SK-N-SH (cell line): ENCODE results near the gene CD34. TPM values are rescaled to one million over a fixed set of nuclear protein-coding genes. Genes with fewer than 3 reads are reported as not detected.

Experiments used
- CTCF ChIA-PET: fragments of 300-600, 350-600 bp; formaldehyde crosslinking; extraction: SDS; loops from one replicate; lab custom pipeline; 2021; lab: Yijun Ruan, JAX
- POLR2A ChIA-PET: fragments of 350-600 bp; sonication (Branson Sonifier 250); formaldehyde crosslinking; extraction: SDS; loops from one replicate; lab custom pipeline; 2020; ENCODE audit warnings: antibody characterized with exemption, inconsistent platforms; lab: Yijun Ruan, JAX
- DNase-seq: peaks from one replicate; pipeline ENCODE4 v3.0.0; 2012
- H2AFZ ChIP-seq: fragments of 200-600 bp; sonication (generic); 2 replicates; pipeline ENCODE4 v1.8.1; 2016; ENCODE audit warnings: antibody characterized with exemption, mild to moderate bottlenecking, low read depth
- H3F3A ChIP-seq: fragments of 200-600 bp; sonication (generic); replicated peaks from 2 replicates; pipeline ENCODE3; 2016; ENCODE audit warnings: antibody characterized with exemption, mild to moderate bottlenecking; ENCODE audit not compliant: insufficient read depth
- H3K27ac ChIP-seq, 2 experiments: fragments of 200-500 bp in 1 of 2; fragments of 200-600 bp in 1 of 2; sonication (Bioruptor generic) in 1 of 2; sonication (generic), shearing (Covaris generic) in 1 of 2; 2 replicates each; pipeline versions ENCODE4 v1.5.1 to v1.6.1; 2014 to 2016; ENCODE audit warnings: low read depth in 2 of 2, inconsistent platforms in 1 of 2, low read length in 1 of 2, mild to moderate bottlenecking in 1 of 2, mixed read lengths in 1 of 2
- H3K27me3 ChIP-seq: fragments of 200-600 bp; sonication (generic), shearing (Covaris generic); 2 replicates; pipeline ENCODE4 v1.6.1; 2016; ENCODE audit warnings: mixed run types; ENCODE audit not compliant: insufficient read depth
- H3K36me3 ChIP-seq, 2 experiments: fragments of 200-500 bp in 1 of 2; fragments of 200-600 bp in 1 of 2; sonication (Bioruptor generic) in 1 of 2; sonication (generic) in 1 of 2; replicated peaks in 1 of 2; 2 replicates each; pipeline versions ENCODE3 to v1.5.1; 2014 to 2016; ENCODE audit warnings: low read length in 1 of 2, mild to moderate bottlenecking in 1 of 2; ENCODE audit not compliant: insufficient read depth in 2 of 2, control insufficient read depth in 1 of 2
- H3K4me1 ChIP-seq, 2 experiments: fragments of 200-500 bp in 1 of 2; fragments of 200-600 bp in 1 of 2; sonication (Bioruptor generic) in 1 of 2; sonication (generic), shearing (Covaris generic) in 1 of 2; 2 replicates each; pipeline versions ENCODE4 v1.5.1 to v1.6.1; 2014 to 2016; ENCODE audit warnings: low read depth in 1 of 2, low read length in 1 of 2, mixed run types in 1 of 2; ENCODE audit not compliant: insufficient read depth in 2 of 2, control insufficient read depth in 1 of 2
- H3K4me2 ChIP-seq: fragments of 200-600 bp; sonication (generic), shearing (Covaris generic); 2 replicates; pipeline ENCODE4 v1.6.1; 2017; ENCODE audit warnings: mixed run types
- H3K4me3 ChIP-seq, 2 experiments: fragments of 200-500 bp in 1 of 2; fragments of 200-600 bp in 1 of 2; sonication (Bioruptor generic) in 1 of 2; sonication (generic), shearing (Covaris generic) in 1 of 2; 2 replicates each; pipeline versions ENCODE4 v1.5.1 to v1.8.1; 2014 to 2016; ENCODE audit warnings: low read depth in 2 of 2, inconsistent platforms in 1 of 2, low read length in 1 of 2, mild to moderate bottlenecking in 1 of 2, mixed read lengths in 1 of 2, moderate library complexity in 1 of 2
- H3K79me2 ChIP-seq: fragments of 200-600 bp; sonication (generic); 2 replicates; pipeline ENCODE4 v1.8.1; 2017; ENCODE audit warnings: mild to moderate bottlenecking; ENCODE audit not compliant: insufficient read depth
- H3K9ac ChIP-seq: fragments of 200-600 bp; sonication (generic); 2 replicates; pipeline ENCODE4 v1.6.1; 2017; ENCODE audit warnings: mixed run types
- H3K9me2 ChIP-seq: fragments of 200-600 bp; sonication (generic); 2 replicates; pipeline ENCODE4 v1.6.1; 2017; ENCODE audit warnings: mixed run types
- H3K9me3 ChIP-seq: fragments of 200-600 bp; sonication (generic); 2 replicates; pipeline ENCODE4 v1.6.1; 2017; ENCODE audit warnings: mixed run types, mild to moderate bottlenecking, moderate library complexity
- H4K20me1 ChIP-seq: fragments of 200-600 bp; sonication (generic); 2 replicates; pipeline ENCODE4 v1.6.1; 2017; ENCODE audit warnings: mild to moderate bottlenecking, mixed run types; ENCODE audit not compliant: insufficient read depth
- EZH2phosphoT487 ChIP-seq: fragments of 200-600 bp; sonication (generic); IDR thresholded peaks from 2 replicates; pipeline ENCODE4 v1.6.1; 2017; ENCODE audit warnings: low read depth, mixed run types, mild to moderate bottlenecking, antibody characterized with exemption, moderate library complexity, borderline replicate concordance
- FOSL2 ChIP-seq: IDR thresholded peaks from 2 replicates; pipeline ENCODE4 v1.4.0; 2012; ENCODE audit warnings: low read depth, mild to moderate bottlenecking, moderate library complexity, borderline replicate concordance
- FOXJ3 ChIP-seq: sonication (generic); formaldehyde crosslinking; IDR thresholded peaks from 2 replicates; pipeline ENCODE4 v1.5.1; 2020; ENCODE audit warnings: mild to moderate bottlenecking, missing genetic modification reagents
- FOXM1 ChIP-seq: IDR thresholded peaks from 2 replicates; pipeline ENCODE4 v1.4.0; 2012; ENCODE audit warnings: low read depth, mild to moderate bottlenecking
- GATA2 ChIP-seq: sonication (generic); formaldehyde crosslinking; IDR thresholded peaks from 2 replicates; pipeline ENCODE4 v1.5.0; 2020; ENCODE audit warnings: mild to moderate bottlenecking, missing genetic modification reagents
- JUND ChIP-seq: IDR thresholded peaks from 2 replicates; pipeline ENCODE4 v1.4.0; 2012
- MXI1 ChIP-seq: IDR thresholded peaks from 2 replicates; pipeline ENCODE4 v1.6.1; 2012; ENCODE audit warnings: mild to moderate bottlenecking, low read depth, low read length, improper control_type of control experiment
- NFIC ChIP-seq: IDR thresholded peaks from 2 replicates; pipeline ENCODE4 v1.4.0; 2012; ENCODE audit warnings: borderline replicate concordance
- NRF1 ChIP-seq: IDR thresholded peaks from 2 replicates; pipeline ENCODE4 v1.6.1; 2012; ENCODE audit warnings: low read depth, mild to moderate bottlenecking, low read length
- RAD21 ChIP-seq: IDR thresholded peaks from 2 replicates; pipeline ENCODE4 v1.6.1; 2012; ENCODE audit warnings: mild to moderate bottlenecking, low read length
- RCOR1 ChIP-seq: fragments of 150-350 bp; IDR thresholded peaks from 2 replicates; pipeline ENCODE4 v1.6.1; 2017; ENCODE audit warnings: antibody characterized with exemption, low read length
- RFX5 ChIP-seq: IDR thresholded peaks from 2 replicates; pipeline ENCODE4 v1.6.1; 2012; ENCODE audit warnings: mild to moderate bottlenecking, improper control_type of control experiment, low read length
- SMC3 ChIP-seq: IDR thresholded peaks from 2 replicates; pipeline ENCODE4 v1.6.1; 2012; ENCODE audit warnings: low read depth, low read length, improper control_type of control experiment
- TAF1 ChIP-seq: IDR thresholded peaks from 2 replicates; pipeline ENCODE4 v1.6.1; 2012; ENCODE audit warnings: low read depth, mild to moderate bottlenecking, low read length, moderate library complexity, borderline replicate concordance
- TCF12 ChIP-seq: IDR thresholded peaks from 2 replicates; pipeline ENCODE4 v1.4.0; 2012
- TEAD4 ChIP-seq: IDR thresholded peaks from 2 replicates; pipeline ENCODE4 v1.4.0; 2012; ENCODE audit warnings: mild to moderate bottlenecking, borderline replicate concordance; ENCODE audit not compliant: insufficient read depth
- WGBS: methylation state at CpG from one replicate; pipeline ENCODE4 v1.1.6; 2017; ENCODE audit warnings: low lambda C conversion rate; 5-methylcytosine and 5-hydroxymethylcytosine counted together
- polyA plus RNA-seq, 3 experiments: library from polyadenylated mRNA; depleted of rRNA; stranded (reverse); fragments of >200 nt; gene quantifications; 2 replicates each; pipeline ENCODE4 v1.2.3, GENCODE V29; 2012
- TF ChIP-seq, protein P1 (sequence below): IDR thresholded peaks from 2 replicates; pipeline ENCODE4 v1.4.0; 2012; ENCODE audit warnings: low read depth, borderline replicate concordance
- TF ChIP-seq, protein P2 (sequence below): IDR thresholded peaks from 2 replicates; pipeline ENCODE4 v1.4.0; 2012; ENCODE audit warnings: low read depth, borderline replicate concordance
- TF ChIP-seq, protein P3 (sequence below): IDR thresholded peaks from 2 replicates; pipeline ENCODE4 v1.4.0; 2012; ENCODE audit warnings: low read depth
- TF ChIP-seq, protein P4 (sequence below): fragments of 150-350 bp; IDR thresholded peaks from 2 replicates; pipeline ENCODE4 v1.6.1; 2016; ENCODE audit warnings: mild to moderate bottlenecking, low read depth, low read length

CD34 gene
- polyA plus RNA-seq, 1 of the 3 experiments (the other 2 are of a cell fraction): 0.59 TPM

DNA sequence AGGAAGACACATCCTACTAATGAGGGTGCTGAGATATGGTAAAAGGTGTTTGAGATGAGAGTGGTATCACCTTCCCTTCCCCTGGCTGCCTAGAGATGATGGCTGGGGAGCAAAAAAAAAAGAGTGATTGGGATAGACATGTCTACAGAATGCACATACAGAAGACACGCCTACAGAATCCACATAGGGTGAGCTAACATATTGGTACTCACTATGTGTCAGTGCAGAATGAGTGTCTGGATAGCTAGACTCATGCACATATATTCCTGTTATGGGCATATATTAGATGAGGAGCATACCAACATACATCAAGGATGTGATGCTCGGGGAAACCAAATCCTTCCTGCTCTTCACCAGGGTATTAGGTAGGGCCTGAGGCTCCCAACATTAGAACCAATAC lies 16.2 kb downstream of the CD34 start:
- Histone ChIP-seq H3K9ac (no peak overlapping the region), H3F3A (peaks cover 14% of the 10 kb centered on the region), H3K4me2 (no peak overlapping the region), H4K20me1 (no peaks in the 10 kb centered on the region), H3K4me1 (peaks cover 7 to 13% of the 10 kb centered on the region in 2 experiments), H3K36me3 (no peaks in the 10 kb centered on the region), H3K9me3 (no peaks in the 10 kb centered on the region), H3K9me2 (no peaks in the 10 kb centered on the region), H3K27ac (no peak overlapping the region), H2AFZ (no peak overlapping the region), H3K79me2 (no peaks in the 10 kb centered on the region), H3K4me3 (no peak overlapping the region), H3K27me3 (no peaks in the 10 kb centered on the region)
- TF ChIP-seq SMC3: no peak
- no peak for TF ChIP-seq NRF1
- no peak for TF ChIP-seq GATA2 (CRISPR knock-in tag)
- TF ChIP-seq, protein P1, sequence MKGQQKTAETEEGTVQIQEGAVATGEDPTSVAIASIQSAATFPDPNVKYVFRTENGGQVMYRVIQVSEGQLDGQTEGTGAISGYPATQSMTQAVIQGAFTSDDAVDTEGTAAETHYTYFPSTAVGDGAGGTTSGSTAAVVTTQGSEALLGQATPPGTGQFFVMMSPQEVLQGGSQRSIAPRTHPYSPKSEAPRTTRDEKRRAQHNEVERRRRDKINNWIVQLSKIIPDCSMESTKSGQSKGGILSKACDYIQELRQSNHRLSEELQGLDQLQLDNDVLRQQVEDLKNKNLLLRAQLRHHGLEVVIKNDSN: no peak
- TF ChIP-seq, protein P2, sequence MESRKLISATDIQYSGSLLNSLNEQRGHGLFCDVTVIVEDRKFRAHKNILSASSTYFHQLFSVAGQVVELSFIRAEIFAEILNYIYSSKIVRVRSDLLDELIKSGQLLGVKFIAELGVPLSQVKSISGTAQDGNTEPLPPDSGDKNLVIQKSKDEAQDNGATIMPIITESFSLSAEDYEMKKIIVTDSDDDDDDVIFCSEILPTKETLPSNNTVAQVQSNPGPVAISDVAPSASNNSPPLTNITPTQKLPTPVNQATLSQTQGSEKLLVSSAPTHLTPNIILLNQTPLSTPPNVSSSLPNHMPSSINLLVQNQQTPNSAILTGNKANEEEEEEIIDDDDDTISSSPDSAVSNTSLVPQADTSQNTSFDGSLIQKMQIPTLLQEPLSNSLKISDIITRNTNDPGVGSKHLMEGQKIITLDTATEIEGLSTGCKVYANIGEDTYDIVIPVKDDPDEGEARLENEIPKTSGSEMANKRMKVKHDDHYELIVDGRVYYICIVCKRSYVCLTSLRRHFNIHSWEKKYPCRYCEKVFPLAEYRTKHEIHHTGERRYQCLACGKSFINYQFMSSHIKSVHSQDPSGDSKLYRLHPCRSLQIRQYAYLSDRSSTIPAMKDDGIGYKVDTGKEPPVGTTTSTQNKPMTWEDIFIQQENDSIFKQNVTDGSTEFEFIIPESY: no peak
- TF ChIP-seq JUND: no peak
- TF ChIP-seq FOXJ3 (CRISPR knock-in tag): no peak
- no peak for TF ChIP-seq MXI1
- TF ChIP-seq, protein P3, sequence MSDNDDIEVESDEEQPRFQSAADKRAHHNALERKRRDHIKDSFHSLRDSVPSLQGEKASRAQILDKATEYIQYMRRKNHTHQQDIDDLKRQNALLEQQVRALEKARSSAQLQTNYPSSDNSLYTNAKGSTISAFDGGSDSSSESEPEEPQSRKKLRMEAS: no peak
- TF ChIP-seq TAF1: no peak
- TF ChIP-seq RAD21: no peak
- TF ChIP-seq, protein P4, sequence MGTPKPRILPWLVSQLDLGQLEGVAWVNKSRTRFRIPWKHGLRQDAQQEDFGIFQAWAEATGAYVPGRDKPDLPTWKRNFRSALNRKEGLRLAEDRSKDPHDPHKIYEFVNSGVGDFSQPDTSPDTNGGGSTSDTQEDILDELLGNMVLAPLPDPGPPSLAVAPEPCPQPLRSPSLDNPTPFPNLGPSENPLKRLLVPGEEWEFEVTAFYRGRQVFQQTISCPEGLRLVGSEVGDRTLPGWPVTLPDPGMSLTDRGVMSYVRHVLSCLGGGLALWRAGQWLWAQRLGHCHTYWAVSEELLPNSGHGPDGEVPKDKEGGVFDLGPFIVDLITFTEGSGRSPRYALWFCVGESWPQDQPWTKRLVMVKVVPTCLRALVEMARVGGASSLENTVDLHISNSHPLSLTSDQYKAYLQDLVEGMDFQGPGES: no peak
- no peak for TF ChIP-seq TEAD4
- no peak for TF ChIP-seq RCOR1
- TF ChIP-seq FOSL2: no peak
- no peak for TF ChIP-seq FOXM1
- TF ChIP-seq RFX5: no peak
- TF ChIP-seq EZH2phosphoT487: no peak
- no peak for TF ChIP-seq TCF12
- TF ChIP-seq NFIC: no peak
- 88% methylated on average over 2 of the region's 2 CpGs for WGBS
- CTCF ChIA-PET: interaction anchor here (0.5 to 5.7 kb wide), 7 partner anchors 9 to 473 kb away, joined by 3 to 102 read pairs (median 13); no protein-coding TSS in a partner anchor
- POLR2A ChIA-PET: no interaction called here
- DNase-seq: no peak
